ENCODE data around the gene VAX1. TPM values are rescaled to one million over a fixed set of nuclear protein-coding genes. Genes with fewer than 3 reads are reported as not detected.

VAX1 gene
- total and polyA plus RNA-seq, 2 experiments from 2014 or later: not detected

DNA sequence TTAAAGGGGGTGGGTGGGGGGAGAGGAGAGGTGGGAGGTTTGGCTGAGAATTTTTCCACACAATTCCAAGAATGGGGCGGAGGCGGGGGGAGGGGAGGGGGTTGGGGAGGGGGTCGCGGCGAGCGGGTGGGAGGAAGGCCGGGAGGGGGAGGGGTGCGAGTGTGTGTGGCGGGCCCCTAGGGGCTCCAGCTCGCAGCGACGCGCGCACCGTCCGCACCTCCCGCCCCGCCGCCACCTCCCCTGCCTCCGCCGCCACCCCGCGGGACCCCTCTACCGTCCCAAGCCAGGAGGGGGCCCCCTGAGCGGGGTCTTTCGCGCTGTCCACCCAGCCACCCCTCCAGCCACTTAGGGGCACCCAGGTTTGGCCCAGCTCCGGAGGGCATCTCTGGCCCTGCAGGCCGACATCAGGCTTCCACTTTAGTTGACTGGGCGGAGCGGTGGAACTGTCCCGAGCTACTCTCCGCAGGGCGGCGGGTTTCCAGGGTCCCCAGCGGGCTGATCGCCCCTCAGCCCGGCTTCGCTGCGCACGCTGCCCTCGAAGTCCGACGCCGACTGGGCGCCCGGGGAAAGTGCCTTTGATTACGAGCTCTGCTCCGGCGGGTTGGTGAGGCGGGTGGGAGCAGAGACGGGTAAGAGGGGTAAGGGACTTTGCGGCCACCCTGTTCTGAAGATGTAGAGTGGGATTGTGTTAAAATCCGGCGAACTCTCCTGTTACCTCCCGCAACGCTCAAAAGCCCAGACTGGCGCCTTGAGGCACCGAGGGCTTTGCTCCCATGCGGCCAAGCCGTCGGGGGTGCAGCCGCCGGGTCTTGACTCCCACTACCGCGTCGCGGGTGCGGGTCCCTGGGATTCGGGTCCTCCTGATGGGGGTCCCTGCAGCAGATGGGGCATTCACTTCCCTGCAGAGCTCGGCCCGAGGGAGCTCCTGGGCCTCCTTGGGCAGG, 1.8 kb upstream of the VAX1 start:
- no peaks in the 10 kb centered on the region for H3K36me3 ChIP-seq (replicated peaks; ENCODE audit: insufficient read depth, low read depth)
- peaks cover 98% of the 10 kb centered on the region for H3K27me3 ChIP-seq

DNA sequence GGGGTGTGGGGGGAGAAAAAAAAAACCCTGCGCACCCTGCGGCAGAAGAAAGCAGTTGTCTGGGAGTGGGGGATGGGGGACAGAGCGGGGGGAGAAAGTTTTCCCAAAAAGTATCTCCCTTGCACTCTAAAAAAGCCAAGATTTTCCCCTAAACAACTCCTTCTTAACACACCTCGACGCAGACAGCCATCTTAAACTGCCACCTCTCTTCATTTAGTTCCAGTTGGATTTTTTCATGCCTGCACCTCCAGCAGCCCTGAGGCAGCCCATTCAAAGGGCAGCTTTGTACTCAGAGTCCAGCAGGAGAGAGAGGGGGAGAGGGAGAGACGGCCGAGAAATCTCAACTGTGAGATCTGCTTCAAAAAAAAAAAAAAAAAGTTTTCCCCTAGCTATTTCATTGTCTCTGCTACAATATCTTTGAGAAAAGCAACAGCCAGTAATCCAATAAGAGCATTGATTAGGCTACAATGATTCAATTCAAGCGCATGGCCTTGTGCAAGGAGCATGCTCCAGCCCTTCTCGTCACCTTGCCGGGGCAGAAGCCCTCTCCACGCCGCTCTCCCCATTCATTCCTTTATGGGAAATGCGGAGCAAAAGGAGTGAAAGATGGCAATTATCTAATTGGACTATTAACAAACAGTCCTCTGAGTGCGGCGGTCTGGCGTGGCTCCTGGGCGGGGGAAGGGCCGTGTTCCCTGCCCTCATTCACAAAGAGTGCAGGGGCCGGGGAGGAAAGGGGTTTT, 939 bp upstream of the VAX1 start:
- H3K79me2 ChIP-seq: no peaks in the 10 kb centered on the region
- H4K20me1 ChIP-seq (ENCODE audit: insufficient read depth, poor library complexity, severe bottlenecking): no peaks in the 10 kb centered on the region
- H3K36me3 ChIP-seq (replicated peaks; ENCODE audit: insufficient read depth, low read depth): no peaks in the 10 kb centered on the region
- peaks cover 95% of the 10 kb centered on the region for H3K27me3 ChIP-seq
- no peak overlapping the region for H3K27ac ChIP-seq
- H2AFZ ChIP-seq: no peak overlapping the region
- no peaks in the 10 kb centered on the region for H3K9me2 ChIP-seq (replicated peaks; ENCODE audit: insufficient read depth)
- WGBS (ENCODE audit: low lambda C conversion rate, missing lambda C conversion rate): 2% methylated on average over 15 of the region's 19 CpGs
- no peak overlapping the region for H3K4me2 ChIP-seq
- no peaks in the 10 kb centered on the region for H3K9me3 ChIP-seq (ENCODE audit: low read depth)
- no peak overlapping the region for H3K4me3 ChIP-seq
- DNase-seq (ENCODE audit: low spot score): no peak
- H3K4me1 ChIP-seq (ENCODE audit: insufficient read depth): peaks cover 24% of the 10 kb centered on the region
- TF ChIP-seq EZH2phosphoT487 (IDR thresholded peaks at IDR 0.05; ENCODE audit: low read depth, severe bottlenecking, unreplicated experiment) (peak; percentile 80), EZH2 (IDR thresholded peaks at IDR 0.05; ENCODE audit: borderline replicate concordance) (no peak)
- TF ChIP-seq, protein P1, sequence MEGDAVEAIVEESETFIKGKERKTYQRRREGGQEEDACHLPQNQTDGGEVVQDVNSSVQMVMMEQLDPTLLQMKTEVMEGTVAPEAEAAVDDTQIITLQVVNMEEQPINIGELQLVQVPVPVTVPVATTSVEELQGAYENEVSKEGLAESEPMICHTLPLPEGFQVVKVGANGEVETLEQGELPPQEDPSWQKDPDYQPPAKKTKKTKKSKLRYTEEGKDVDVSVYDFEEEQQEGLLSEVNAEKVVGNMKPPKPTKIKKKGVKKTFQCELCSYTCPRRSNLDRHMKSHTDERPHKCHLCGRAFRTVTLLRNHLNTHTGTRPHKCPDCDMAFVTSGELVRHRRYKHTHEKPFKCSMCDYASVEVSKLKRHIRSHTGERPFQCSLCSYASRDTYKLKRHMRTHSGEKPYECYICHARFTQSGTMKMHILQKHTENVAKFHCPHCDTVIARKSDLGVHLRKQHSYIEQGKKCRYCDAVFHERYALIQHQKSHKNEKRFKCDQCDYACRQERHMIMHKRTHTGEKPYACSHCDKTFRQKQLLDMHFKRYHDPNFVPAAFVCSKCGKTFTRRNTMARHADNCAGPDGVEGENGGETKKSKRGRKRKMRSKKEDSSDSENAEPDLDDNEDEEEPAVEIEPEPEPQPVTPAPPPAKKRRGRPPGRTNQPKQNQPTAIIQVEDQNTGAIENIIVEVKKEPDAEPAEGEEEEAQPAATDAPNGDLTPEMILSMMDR (IDR thresholded peaks at IDR 0.05; ENCODE audit: poor library complexity): no peak

More for the DNA sequence above, 1.8 kb upstream of the VAX1 start:
- Histone ChIP-seq H4K20me1 (ENCODE audit: insufficient read depth, poor library complexity, severe bottlenecking) (no peaks in the 10 kb centered on the region), H3K27ac (no peak overlapping the region), H3K9me3 (ENCODE audit: low read depth) (peaks cover under 1% of the 10 kb centered on the region), H2AFZ (peak overlapping the region; percentile 31), H3K4me2 (peak overlapping the region; percentile 20), H3K9me2 (replicated peaks; ENCODE audit: insufficient read depth) (no peaks in the 10 kb centered on the region), H3K4me3 (no peak overlapping the region), H3K79me2 (no peaks in the 10 kb centered on the region), H3K4me1 (ENCODE audit: insufficient read depth) (peaks cover 18% of the 10 kb centered on the region)
- 2% methylated on average over 37 of the region's 72 CpGs for WGBS (ENCODE audit: low lambda C conversion rate, missing lambda C conversion rate)
- DNase-seq (ENCODE audit: low spot score): no peak
- TF ChIP-seq EZH2 (IDR thresholded peaks at IDR 0.05; ENCODE audit: borderline replicate concordance) (peak; percentile 98), EZH2phosphoT487 (IDR thresholded peaks at IDR 0.05; ENCODE audit: low read depth, severe bottlenecking, unreplicated experiment) (peak; percentile 99)
- TF ChIP-seq, protein P1 (IDR thresholded peaks at IDR 0.05; ENCODE audit: poor library complexity): no peak

DNA sequence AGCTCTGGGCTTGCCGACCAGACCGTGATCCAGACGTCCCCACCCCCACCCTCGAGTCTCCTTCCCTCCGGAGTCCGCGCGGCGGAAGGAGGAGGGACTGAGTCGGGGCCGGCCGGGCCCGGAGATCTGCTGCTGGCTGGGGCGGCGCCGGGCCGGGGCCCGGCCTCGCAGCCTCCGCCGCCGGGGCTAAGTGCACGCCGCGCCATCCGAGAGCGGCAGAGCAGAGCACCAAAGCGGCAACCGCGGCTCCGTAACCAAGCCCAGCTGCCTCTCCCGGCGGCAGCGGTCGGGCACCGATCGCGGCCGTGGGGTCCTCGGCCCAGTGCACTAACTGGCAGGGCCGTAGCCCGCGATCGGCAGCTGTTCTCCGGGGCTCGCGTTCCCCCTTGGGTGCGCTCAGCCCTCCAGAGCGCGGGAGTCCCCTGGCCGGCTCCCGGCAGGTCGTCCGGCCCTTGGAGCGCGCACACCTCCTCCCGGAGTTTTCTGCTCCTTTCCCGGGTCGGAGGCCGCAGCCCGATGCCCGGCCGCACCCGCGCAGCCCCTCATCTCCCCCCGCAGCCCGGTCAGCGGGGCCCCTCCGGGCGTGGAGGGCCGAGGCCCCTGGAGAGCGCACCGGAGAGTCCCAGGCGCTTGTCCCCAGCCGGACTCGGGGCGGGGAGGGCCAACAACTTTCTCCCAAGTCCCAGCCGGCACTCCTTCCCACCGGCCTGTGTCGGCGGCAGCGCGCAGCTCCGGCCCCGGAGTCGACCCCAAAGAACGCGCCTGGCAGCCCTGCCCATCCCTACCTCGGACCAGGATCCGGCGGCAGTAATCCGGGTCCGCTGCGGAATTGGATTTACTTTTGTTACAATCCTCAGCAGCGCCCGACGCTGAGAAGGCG, 799 bp downstream of the VAX1 start:
- peak overlapping the region; percentile 56 for H2AFZ ChIP-seq

More for the DNA sequence above, 799 bp downstream of the VAX1 start:
- Histone ChIP-seq H3K9me2 (replicated peaks; ENCODE audit: insufficient read depth) (no peaks in the 10 kb centered on the region), H3K27ac (no peak overlapping the region), H3K79me2 (no peaks in the 10 kb centered on the region), H3K4me1 (ENCODE audit: insufficient read depth) (peaks cover 37% of the 10 kb centered on the region), H3K9me3 (ENCODE audit: low read depth) (no peaks in the 10 kb centered on the region), H3K27me3 (peaks cover 95% of the 10 kb centered on the region), H3K4me3 (peak overlapping the region; percentile 16), H4K20me1 (ENCODE audit: insufficient read depth, poor library complexity, severe bottlenecking) (no peaks in the 10 kb centered on the region), H3K4me2 (peak overlapping the region; percentile 95), H3K36me3 (replicated peaks; ENCODE audit: insufficient read depth, low read depth) (no peaks in the 10 kb centered on the region)
- 2% methylated on average over 69 of the region's 98 CpGs for WGBS (ENCODE audit: low lambda C conversion rate, missing lambda C conversion rate)
- peak; percentile 63 for DNase-seq (ENCODE audit: low spot score)
- no peak for TF ChIP-seq EZH2phosphoT487 (IDR thresholded peaks at IDR 0.05; ENCODE audit: low read depth, severe bottlenecking, unreplicated experiment)
- peak; percentile 92 for TF ChIP-seq EZH2 (IDR thresholded peaks at IDR 0.05; ENCODE audit: borderline replicate concordance)
- TF ChIP-seq, protein P1 (IDR thresholded peaks at IDR 0.05; ENCODE audit: poor library complexity): no peak

All from hepatocyte (in vitro differentiated cells).